HG03108 (cell line): ENCODE data around the gene ZBTB46.

ENCODE experiments used
- ATAC-seq: cut with Tn5 transposase; IDR thresholded peaks from one replicate; pipeline ENCODE4 v1.9.1; 2021; ENCODE audit warnings: moderate library complexity; ENCODE audit not compliant: unreplicated experiment

The ZBTB46 gene

GRCh38 chr20:63768591-63769515, 62.2 kb downstream of the ZBTB46 start:
- no peak for ATAC-seq

DNA sequence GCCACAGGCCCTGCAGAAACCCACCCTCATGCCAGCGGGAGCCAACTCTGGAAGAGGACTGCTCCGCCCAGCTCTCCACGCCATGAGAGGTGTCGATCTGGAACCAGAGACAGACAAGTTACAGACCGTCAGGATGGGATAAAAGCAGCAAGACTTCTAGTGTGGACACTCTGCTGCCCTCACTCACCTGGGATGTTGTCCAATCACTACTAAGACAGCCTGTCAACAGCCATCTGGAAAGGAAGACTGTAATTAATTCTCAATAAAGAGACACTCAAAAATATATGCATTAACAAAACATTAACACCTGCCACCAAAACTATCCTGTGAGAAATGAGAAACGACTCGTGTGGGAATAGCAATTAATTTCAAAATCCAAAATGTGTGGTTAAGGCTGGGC, 63.2 kb downstream of the ZBTB46 start:
- no peak for ATAC-seq

GRCh38 chr20:63767456-63767855, 63.6 kb downstream of the ZBTB46 start:
- no peak for ATAC-seq

DNA sequence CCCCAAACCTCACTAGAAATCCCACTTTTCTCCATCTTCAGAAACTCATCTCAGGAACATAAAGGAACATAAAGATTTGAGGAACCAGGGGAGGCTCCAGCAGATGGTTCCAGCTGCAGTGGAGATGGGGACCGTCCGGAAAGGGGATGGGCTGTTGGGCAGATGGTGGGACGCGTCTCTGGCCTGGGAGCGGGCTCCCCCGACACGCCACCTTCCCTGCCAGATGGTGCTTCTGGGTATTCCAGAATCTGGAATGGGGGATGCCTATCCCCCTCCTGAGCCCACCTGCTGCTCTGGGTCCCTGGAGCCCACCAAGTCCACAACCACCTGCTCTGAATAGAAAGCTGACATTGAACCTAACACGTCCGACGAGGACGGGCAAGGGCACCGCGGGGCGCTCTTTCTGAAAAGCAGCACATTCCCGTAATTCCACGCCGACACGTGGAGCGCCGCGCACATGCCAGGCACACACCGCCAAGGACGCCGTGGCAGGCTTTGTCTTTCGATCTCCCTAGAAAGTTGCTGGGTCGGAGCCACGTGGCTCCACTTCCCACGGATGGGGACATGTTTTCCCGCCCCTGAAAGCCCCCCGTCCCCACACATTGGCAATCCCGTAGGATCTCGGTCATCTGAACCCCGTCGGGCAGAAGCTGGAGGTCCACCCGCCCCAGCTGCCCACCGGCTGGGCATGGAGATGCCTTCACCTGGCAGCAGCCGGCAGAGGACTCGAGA, 64.2 kb downstream of the ZBTB46 start:
- ATAC-seq: no peak

DNA sequence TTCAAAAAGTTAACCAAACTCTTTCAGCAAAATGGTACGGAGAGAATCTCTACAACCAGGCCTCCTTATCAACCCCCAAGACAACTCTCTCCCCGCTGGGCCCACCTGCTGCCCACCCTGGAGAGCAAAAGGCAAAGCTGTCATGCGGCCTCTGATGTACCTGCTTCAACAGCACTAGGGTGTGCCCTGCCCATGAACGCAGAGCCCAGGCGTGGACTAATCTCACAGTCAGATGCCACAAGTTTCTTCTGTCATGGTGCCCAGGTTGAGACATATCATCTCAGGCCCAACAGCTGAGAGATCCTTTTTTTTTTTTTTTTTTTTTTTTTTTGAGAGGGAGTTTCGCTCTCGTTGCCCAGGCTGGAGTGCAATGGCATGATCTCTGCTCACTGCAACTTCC, 65.2 kb downstream of the ZBTB46 start:
- no peak for ATAC-seq

DNA sequence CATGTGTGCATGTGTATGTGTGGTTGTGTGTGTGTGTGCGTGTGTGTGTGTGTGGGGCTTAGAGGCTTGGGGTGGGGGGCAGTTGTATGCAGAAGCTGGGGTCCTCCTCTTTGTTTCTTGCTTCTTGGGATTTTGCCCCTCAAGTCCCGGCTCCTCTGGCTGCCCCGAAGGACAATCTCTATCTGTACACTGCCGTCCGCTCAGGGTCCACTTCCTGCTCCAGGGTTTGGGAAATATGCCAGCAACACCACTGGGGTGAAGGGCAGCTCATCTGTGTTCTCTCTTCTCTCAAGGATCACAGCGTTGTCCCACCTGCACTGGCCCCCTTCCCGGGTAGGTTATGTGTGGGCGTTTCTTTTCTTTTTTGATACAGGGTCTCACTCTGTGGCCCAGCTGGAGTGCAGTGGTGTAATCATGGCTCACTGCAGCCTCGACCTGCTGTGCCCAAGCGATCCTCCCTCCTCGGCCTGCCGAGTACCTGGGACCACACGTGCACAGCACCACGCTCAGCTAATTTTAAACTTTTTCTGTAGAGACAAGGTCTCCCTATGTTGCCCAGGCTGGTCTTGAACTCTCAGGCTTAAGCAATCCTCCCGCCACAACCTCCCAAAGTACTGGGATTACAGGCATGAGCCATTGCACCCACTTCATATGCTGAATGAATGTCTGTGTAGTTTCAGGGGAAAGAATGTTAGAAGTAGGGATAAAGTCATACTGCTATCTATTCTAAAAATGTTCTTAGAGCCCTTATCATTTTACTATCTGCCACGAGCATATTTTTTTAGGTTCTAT, 65.8 kb downstream of the ZBTB46 start:
- no peak for ATAC-seq

DNA sequence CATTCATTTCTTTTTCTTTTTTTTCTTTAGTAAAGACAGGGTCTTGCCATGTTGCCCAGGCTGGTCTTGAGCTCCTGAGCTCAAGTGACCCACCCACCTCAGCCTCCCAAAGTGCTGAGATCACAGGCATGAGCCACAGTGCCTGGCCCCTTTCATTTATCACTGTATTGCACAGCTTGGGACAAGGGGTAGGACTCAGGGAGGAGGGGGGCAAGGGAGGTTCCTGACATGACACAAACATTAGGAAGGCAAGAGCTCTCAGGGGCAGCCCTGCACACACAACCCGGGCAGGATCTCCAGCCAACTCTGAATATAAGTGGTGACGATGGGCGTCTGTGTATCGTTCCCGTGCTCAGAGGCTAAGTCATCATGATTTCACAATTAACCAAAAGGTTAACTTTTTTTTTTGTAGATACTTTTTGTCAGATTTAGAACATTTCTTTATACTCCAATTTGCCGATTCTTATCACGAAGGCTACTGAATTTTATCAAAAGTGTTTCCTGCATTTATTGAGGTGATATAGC, 71.6 kb downstream of the ZBTB46 start:
- no peak for ATAC-seq

DNA sequence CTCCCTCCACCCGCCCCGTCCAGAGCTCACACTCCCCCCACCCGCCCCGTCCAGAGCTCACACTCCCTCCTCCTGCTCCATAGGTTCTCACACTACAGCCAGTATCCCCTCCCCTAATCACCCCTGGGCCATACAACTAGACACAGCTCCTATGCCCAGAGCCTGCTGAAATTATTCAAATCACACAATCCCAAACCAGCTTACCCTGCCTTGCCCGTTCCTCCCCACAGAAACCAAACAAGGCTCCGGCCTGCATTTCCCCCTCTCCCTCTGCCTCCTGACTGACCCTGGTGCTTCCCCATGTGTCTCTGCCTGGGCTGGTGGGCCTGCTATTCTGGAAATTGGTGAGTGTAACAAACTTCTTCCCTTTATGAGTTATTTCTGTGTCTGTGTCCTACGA, 72.9 kb downstream of the ZBTB46 start:
- ATAC-seq: no peak

- no peak for ATAC-seq
Observed at GRCh38 chr20:63756648-63756991, 74.4 kb downstream of the ZBTB46 start.

DNA sequence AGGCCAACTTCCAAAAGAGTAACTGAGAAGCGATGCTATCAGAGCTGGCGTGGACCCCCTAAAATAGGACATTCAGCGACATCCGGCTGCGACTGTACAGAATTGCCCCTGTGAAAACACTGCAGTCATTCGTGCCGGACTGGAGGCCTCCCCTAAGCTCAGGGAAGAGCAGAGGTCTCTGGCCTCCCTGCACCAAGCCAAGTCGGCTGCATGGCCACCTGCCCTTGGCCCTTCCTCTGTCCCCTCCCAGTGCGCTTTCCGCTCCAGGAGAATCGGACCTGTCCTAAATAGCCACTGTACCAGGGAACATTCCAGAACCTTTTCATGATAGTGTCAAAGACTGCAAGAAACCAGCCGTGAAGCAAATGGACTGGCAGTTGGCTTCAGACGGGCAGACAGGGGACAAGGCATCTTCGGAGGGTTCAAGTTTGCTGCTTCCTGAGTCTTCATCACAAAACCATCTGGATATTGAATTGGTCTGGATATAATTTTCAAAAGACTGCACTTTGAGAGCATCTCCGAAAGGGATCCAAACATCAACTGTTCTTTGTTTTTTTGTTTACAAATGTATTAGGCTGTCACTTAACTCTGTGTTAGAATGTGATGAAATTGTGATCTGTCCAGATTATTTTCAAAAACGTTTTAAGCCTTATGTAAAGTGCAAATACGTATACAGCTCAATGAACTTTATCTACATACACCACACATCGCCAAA, 75.0 kb downstream of the ZBTB46 start:
- no peak for ATAC-seq

DNA sequence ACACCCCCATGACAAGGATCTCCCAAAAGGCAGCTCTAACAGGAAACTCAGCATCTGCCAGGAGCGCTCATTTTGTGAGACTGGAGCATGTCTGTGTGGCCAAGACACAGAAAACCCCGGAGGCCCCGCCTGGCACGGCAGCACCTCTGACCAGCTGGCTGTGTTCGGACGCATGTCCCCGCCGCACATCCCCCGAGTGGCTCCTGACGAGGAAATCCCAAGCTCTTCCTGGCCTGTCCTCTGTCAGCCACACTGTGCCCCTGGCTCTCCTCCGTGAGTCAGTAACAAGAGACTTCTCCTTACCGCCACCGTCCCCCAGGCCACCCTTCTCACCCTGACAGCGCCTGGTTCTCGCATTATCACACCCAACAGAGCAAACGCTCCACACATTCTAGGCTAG, 77.1 kb downstream of the ZBTB46 start:
- no peak for ATAC-seq

- no peak for ATAC-seq
Observed at GRCh38 chr20:63753381-63753780, 77.7 kb downstream of the ZBTB46 start.

GRCh38 chr20:63752411-63753101, 78.5 kb downstream of the ZBTB46 start:
- ATAC-seq: no peak

GRCh38 chr20:63751471-63752271, 79.4 kb downstream of the ZBTB46 start:
- ATAC-seq: no peak

GRCh38 chr20:63750807-63751470, 80.1 kb downstream of the ZBTB46 start:
- ATAC-seq: no peak

DNA sequence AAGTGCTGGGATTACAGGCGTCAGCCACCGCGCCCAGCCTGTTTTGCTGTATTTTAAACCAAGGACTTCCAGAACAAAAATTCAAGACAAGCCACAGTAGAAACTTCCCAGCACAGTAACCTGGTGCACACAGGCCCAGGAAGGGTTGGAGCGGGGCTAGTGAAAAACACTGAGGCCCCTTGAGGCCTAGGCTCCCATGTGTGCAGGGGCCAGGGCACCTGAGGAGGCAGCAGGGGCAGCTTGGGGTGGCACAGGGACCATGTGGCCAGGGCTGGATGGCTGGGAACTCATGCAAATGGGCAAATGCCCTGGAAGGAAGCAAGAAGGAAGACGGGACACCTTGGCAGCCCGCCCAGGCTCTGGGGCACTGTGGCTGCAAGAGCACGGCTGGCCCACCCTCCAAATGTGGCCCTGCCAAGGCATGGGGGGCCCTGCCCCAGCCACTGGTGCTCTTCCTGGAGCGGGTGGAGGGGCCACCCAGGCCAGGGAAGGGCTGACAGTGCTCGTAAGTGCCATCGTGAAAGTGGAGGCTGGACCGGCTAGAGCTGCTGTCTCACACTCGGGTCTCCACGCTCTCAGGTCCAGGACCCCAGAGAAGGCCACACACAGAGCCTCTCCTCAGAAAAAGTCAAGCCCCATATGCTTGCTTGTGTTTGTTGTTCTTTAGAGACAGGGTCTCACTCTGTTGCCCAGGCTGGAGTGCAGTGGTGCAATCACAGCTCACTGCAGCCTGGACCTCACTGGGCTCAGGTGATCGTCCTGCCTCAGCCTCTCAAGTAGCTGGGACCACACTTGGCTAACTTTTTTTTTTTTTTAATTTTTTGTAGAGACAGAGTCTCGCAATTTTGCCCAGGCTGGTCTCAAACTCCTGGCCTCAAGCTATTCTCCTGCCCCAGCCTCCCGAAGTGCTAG, 81.2 kb downstream of the ZBTB46 start:
- ATAC-seq: no peak

GRCh38 chr20:63748934-63749270, 82.2 kb downstream of the ZBTB46 start:
- no peak for ATAC-seq
